ENCODE measurements around the gene CPEB3.

DNA sequence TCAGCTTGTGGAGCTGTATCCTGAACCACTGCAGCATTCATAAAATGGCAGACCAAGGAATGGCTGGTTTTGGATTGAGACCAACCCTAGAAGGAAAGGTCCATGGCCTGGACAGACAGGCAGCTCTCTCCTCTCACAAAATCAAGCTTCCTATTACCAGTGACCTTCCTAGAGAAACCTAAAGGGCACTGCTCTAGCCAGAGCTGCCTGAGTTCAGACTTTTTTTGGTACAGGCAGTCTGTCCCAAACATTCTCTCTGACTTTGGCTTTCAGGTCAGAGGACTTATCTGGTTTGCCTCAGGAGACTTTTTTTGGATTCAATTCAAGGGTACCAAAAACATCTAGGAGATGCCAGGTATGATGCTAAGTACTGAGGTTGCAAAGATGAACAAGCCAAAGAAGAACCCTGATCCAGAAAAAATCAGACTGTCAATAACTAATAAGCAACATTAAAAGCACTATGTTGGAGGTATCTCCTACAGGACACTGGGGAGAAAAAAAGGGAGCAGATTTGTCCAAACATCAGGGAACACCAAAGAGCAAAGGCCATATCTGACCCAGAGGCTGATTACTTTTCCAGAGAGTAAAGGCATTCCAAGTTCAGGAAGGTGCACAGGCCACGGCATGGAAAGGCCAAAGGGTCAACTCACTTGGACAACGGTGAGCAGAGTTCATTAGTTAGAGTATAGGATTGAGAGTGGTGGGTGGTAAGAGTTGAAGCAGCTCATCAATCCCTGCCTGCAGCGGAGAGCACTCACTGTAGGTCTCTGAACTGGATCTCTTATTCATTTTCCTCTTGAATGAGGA, 169.0 kb downstream of the CPEB3 start:
- TF ChIP-seq GATA2 (IDR thresholded peaks at IDR 0.05; ENCODE audit: low read depth, low read length) (no peak), GATA3 (IDR thresholded peaks at IDR 0.05; ENCODE audit: low read depth, low read length) (no peak)
